HG02943 (cell line): Measurements from ENCODE around the gene MXI1.

ENCODE experiments used
- ATAC-seq: cut with Tn5 transposase; IDR thresholded peaks from one replicate; pipeline ENCODE4 v1.9.1; 2021; ENCODE audit warnings: mild to moderate bottlenecking, low read depth, moderate library complexity; ENCODE audit not compliant: unreplicated experiment

Gene MXI1

DNA sequence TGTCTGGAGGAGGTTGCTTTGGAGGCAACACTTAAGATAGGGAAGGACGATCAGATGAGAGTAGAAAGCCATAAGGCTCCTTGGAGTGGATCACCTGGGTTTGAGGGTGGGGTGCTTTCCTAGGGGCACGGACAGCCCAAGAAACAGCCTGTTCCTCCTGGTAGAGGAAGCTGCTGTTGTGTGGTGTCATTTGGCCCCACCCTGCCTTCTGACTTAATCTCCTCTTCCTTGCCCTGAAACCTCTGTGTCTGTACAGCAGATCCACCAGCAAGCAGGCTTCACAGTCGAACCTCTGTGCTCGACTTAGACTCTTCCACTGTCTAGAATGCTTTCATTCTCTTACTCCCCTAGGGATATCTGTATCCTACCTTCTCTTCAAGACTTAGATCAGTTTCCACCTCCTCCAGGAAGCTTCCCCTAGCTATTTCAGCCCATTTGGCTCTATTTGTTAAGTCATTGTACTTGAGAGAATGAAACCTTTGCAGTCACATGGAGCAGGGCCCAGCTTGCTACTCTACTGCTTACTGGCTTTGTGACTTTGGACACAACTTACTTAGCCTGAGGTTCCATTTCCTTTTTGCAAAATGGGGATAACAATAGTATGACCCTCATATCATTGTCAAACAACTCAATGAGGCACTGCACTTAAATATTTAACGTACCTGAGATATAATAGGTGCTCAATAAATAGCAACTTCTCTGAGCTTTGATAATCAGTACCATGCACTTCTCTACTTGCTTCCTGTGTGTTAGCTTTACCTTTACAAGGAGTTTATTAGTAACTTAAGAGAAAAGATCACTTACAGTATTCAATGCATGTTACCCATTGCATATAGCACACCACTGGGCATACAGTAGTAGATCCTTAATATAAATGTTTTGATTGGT lies 5.0 kb downstream of the MXI1 start:
- no peak for ATAC-seq

DNA sequence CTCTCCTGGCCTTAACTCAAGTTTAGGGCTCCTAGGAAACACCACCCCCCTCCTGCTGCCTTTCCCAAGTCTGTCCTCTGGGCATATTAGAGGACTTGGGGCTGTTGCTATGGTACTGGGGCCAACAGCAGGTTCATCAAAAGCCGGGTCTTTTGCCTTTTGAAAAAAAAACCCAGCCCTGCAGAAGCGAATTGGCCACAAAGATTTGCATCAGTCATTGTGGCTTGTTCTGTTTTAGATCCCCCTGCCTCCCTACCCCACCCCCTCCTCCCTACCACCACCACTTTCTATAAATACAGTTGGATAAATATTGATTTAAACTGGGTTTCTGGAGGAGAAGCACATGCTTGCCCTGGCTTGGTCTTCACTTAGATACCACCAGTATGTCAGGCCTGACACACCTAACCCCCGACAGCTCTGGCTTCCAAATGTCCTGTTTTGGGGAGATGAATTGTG lies 7.0 kb downstream of the MXI1 start:
- ATAC-seq = no peak

DNA sequence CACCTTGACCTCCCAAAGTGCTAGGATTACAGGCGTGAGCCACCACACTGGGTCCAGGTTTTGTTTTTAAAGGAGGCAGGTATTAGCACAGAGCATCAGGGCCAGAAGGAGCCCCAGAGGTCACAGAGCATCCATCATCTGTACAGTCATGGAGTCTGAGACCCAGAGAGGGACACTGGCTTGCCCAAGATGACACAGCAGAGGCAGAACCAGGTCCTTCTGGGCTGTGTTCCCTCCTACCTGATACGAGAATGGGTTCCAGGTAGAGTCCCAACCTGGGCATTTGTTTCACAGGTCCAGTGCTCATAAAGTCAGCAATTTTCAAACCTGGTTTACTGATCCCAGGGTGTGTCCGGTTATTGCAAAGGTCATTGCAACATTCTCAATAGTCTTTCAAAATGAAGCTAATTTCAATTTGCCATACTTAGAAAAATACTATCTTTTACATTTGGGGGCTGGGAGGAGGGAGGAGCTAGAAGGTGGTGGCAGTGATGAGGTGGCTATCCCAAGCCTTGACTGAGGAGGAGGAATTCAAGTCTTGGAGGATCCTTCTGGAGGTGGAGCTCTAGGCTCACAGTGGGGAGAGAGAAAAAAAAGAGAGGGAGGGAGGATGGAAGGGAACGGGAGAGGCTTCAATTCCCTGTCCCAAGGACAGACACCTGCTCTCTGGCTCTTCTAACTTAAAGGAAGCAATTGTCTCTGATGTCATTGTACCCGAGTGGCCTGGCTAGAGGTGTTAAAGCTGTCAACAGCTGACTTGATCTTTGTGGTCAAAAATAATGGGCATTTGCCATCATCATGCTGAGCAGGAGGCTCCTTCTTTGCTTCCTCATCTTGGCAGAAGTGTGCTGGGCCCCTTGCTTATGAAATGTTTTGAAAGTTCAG lies 8.1 kb downstream of the MXI1 start:
- no peak for ATAC-seq

DNA sequence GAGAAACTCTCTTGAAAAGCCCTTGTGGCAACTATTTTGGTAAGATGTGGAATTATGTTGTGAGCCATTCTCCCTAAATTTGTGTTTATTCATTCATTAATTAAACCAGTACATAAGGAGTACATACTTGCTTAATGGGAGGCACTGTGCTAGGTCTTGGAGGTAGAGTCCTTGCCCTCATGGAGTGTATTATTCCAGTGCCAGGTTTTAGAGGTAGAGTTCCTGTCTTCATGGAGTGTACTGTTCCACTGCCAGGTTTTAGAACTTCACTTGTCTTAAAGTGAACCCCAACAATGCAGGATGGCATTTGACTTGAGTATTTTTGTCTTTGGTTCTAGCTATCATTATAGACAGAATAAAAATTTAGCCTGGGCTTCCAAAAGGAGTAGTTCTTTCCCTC lies 8.8 kb downstream of the MXI1 start:
- ATAC-seq = no peak

DNA sequence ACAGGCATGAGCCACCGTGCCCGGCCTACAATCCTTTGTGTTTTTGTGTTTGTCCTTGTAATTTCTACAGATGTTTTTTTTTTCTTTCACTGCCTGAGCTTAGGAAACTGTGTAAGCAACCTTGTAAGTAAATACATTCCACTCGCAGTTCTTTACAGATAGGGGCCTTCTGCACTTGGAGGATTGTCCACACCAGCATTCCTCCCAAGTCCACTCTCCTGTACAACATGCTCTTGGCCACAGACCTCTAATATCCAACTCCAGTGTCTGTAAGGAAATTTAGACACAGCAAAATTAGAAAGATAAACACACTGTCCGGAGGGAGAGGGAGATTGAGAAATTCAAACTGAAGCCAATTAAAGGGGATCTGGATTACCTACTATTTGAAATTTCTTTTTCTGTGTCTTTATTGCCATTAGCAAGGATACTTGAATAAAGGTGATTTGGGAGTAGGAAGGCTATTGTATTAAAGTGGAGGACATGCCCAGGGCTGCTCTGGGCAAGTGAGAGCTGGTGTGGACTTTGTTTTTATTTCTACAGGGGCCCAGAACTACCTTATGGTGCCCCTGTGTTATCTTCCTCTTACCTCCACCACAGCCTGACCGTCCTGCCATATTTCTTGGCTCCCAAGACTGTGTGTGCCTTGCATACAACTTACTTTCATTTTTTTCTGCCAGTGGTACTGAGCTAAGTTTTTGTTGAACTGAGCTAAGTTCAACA lies 9.7 kb downstream of the MXI1 start:
- ATAC-seq = no peak

DNA sequence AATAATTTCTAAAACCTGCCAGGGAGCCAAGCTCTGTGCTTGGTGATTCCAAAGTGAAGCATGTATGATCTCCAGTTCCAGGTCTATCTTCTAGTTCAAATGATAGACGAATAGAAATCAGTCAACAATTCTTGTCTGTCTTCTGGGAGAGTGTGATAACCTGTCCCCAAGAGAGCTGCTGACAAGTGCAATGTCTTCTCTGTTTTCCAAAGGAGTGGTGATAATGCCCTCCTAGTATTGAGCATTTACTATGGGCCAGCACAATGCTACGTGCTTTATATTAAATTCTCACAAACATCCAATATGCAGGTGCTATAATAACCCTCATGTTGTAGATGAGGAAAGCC lies 10.2 kb downstream of the MXI1 start:
- ATAC-seq = no peak

DNA sequence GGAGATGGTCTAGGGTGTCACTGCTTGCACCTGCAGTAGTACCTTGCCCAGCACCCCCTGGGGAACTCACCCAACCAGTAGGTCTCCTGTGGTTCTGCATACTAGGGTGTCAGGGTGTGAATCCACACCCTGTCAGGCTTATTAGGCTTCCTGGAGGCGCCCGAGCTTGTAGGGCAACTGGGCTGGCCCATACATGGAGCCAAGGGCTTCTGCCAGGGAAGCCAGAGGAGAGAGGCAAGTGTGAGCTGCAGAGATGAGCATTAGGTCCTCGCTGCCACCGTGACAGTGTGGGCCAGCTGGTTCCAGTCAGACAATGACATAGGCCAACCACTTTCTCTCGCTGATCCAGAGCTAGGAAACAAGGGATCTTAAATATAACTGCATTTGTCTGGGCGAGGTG lies 11.2 kb downstream of the MXI1 start:
- no peak for ATAC-seq

DNA sequence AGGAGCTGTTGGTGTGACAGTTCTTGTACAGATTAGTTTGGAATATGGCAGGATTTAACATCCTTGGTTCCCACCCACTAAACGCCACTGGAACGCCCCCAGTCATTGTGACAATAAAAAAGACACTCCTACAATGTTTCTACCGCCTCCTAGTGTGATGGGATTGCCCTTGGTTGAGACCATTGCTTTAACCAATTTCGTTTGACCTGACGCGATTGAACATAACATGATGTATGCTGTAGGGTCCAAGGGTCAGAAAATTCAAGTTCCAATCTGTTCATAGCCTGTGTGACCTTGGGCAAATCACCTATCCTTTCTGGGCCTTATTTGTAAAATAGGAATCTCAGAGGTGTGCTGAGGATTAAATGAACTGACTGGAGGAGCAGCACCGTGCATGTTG lies 12.5 kb downstream of the MXI1 start:
- ATAC-seq = no peak

DNA sequence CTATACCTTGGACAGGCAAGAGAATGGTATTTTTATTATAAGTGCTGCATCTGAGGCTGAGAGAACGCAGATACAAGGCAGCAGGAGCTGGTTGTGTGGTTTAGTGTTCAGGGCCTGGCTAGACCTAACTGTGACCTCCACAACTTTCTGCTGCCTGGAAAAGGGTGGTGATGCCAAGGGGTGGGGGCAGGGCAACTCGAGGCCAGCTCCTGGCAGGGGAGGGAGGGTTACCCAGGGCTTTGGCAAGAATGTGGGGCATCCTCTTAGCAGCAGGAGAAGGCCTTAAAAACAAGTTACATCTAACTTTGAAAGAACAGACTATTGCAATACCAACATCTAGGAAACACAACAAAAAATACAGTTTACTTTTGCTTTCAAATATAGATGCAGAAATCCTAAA lies 13.0 kb downstream of the MXI1 start:
- no peak for ATAC-seq

DNA sequence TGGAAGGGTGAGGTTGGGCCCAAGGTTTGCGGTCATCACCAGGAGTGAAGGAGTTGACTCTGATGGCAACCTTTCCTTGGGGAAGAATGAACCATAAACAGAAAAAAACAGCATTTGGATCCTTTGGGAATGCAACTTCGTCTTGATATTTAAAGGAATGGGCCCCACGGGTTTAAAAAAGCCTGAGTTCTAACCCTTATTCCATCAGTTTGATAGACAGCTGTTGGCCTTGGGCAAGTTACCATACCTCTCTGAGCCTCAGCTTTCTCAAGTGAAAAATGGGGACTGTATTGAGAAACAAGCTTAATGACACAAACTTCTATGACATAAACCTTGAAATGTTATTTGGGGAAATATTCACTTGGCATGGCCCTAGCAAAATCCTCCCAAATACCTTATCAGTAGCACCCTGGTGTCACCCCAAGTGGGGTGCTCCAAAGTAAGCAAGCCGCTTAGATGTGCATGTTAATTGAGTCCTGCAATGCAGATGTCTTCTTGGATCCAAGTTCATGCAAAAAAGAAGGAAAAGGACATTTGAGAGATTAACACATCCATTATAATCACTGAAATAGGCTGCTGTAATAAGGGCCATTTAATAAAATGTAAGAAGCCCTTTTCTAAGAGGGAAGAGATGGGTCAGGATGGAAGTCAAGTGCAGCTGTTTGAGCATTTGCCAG lies 13.8 kb downstream of the MXI1 start:
- no peak for ATAC-seq

DNA sequence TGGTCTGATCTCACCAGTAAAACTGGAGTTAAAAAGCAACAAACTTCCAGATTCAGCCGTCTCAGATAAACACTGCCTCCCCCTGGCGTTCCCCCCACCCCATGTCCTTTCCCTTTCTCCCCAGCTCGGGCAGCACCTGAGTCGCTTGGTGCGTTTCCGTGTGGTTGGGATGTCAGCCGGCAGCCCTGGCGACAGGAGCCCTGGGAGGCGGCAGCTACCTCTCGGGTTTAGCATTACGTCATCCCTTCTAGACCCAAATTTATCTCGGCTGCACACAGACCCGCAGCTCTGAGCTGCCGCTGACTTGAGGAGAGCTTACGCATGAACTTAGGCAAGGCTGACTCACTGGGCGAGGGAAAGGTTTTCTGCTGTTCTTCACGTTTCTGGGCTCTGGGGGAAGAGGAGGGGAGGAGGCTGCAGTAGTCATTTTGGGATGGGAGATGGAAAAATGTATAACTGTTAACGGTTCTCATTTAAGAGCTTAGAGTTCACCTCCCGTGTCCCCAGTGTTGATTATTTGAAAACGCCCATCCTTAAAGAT lies 14.4 kb downstream of the MXI1 start:
- ATAC-seq = peak; percentile 43

DNA sequence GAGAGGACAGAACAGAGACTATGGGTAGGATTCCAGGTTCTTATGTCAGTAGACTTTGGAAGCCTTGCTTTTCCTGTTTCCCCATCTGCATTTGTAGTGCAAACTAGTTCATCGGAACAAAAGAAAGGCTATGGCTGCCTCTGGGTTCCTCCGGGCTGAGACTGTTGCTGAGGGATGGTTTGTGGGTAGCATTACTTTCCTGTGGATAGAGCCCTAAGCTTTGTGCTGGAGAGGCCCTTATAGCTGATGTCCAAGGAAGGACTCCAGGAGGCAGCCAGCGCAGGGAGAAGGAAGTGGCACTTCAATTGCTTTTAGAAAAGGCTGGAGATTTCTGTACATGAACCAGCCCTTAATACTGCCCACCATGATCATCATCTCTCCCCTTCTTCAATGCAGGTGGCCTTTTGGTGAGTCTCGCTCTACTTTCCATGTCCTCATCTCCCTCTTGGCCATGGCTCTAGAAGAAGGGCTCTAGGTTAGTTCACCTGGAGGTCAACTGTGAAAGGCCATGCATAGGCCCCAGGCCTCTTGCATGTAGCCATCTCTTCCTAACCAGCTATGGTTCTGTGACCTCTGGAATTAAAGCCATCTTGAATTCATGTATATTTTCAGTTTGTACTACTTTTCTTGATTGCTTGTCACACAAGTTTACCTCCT lies 15.4 kb downstream of the MXI1 start:
- no peak for ATAC-seq

DNA sequence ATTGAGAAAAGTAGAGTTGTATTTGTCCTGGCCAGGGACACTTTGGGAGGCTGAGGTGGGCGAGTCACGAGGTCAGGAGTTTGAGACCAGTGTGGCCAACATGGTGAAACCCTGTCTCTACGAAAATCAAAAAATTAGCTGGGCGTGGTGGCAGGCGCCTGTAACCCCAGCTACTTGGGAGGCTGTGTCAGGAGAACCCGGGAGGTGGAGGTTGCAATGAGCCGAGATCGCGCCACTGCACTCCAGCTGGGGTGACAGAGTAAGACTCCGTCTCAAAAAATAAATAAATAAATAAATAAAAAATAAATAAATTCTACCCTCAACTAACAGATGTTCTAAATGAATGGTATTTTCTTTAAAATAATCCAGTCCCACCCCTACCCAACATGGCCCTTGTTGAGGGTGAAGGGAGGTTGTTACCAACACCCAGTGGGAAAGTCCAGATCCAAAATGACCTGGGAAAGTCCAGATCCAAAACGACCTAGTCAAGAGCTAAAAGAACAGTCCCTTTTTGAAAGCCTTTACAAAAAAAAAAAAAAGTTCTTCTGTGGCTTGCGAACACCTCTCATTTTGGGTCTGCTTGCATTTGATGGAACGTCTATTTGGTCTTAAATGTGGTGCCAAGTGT lies 16.0 kb downstream of the MXI1 start:
- no peak for ATAC-seq

DNA sequence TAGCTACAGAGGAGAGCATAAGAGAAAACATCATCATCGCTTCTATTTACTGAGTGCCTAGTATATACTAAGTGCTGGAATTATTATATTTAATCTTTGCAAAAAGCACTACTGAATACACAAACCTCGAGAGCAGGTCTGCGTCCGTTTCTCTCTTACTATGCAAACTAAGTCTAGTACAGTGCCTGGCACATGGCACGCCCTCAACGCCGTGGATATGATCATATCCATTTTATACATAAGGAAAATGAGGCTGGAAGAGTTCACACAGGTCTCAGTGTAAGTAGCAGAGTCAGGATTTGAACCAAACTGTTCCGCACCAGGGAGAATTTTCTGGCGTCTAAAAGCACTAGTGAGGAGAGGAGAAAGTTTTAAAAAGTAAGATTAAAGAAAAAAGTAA lies 17.6 kb downstream of the MXI1 start:
- no peak for ATAC-seq

DNA sequence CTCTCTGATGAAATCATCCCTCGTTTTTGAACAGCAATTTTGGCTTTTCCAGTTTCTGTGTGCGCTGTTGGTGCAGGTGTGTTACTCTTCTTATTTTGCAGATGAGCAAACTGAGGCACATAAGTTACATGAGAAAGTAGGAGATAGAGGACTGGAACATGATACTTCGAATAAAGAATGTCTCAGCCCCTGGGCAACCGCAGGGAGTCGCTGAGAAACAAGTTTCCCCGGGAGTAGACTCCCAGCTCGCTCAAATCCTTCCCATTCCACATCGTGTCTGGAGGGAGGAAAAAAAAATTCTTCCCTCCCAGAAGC lies 18.0 kb downstream of the MXI1 start:
- ATAC-seq = peak; percentile 7

DNA sequence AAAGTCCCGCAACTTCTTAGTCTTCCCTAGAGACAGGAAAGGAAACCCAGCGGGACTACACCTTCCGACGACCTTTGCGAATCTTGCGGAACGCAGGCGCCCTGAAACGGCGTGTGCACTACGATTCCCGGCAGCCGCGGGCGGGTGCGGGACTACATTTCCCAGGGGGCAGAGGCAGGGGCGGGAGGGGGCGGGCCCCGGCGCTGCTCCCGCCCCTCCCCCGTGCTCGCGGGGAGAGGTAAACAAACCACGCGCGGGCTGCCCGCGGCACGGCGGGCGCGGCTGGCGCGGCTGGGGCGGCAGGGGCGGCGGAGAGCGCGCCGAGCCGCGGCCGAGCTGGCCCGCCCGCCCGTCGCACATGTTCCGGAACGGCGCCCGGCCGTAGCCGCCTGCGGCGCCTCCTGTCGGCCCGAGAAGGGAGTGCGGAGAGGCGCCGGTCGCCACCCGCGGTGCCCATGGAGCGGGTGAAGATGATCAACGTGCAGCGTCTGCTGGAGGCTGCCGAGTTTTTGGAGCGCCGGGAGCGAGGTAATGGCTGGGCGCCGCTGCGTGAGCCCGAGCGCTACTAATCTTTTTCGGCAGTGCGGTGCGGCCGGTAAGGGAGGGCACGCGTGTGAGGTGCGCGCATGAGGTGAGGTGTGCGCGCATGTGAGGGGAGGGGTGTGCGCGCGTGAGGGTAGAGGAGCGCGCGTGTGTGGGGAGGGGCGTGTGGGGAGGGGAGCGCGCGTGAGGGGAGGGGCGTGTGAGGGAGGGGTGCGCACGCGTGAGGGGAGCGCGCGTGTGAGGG lies 18.5 kb downstream of the MXI1 start:
- ATAC-seq = peak; percentile 78

DNA sequence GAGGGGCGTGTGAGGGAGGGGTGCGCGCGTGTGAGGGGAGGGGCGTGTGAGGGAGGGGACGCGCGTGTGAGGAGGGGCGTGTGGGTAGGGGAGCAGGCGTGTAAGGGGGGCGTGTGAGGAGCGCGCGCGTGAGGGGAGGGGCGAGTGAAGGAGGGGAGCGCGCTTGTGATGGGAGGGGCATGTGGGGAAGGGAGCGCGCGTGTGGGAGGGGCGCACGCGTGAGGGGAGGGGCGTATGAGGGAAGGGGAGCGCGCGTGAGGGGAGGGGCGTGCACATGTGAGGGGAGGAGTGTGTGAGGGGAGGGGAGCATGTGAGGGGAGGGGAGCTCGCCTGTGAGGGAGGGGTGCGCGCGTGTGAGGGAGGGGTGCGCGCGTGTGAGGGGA lies 19.1 kb downstream of the MXI1 start:
- no peak for ATAC-seq

DNA sequence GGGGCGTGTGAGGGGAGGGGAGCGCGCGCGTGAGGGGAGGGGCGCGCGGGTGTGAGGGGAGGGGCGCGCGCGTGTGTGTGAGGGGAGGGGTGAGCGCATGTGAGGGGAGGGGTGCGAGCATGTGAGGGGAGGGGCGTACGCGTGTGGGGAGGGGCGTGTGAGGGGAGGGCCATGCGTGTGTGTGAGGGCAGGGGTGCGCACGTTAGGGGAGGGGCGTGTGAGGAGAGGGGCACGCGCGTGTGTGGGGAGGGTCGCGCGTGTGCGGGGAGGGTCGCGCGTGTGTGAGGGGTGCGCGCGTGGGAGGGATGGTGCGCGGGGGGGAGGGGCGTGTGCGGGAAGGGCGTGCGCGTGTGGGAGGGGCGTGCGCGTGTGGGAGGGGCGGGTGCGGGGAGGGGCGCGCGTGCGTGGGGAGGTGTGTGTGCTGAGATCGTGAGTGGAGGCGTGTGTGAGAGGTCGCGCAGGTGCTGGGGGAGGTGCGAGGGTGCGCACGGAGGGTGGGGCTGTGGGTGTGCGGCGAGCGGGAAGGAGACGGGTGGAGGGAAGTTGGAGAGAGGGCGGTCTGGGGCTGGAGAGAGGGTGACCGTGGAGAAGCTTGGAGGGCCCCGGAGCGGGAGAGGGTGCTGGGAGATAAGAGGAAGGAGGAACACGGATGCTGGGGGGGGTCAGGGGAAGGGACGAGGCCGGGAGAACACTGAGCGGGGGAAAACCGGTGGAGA lies 19.7 kb downstream of the MXI1 start:
- no peak for ATAC-seq
